H54 (cell line): ENCODE results near the gene SLC49A3.
A peak's percentile ranks its signal among the peaks of the same experiment; 100 is the strongest.
"Not testable (repeated sequence)": the region's sequence is repeated elsewhere in the genome, so short reads cannot be mapped to it uniquely, and the experiment has no call there.

Source experiments
- DNase-seq: peaks from one replicate; pipeline ENCODE4 v3.0.0; 2011; ENCODE audit warnings: low spot score, mixed read lengths; ENCODE audit not compliant: insufficient read length
- FAIRE-seq: peaks from 3 replicates; lab custom pipeline; 2011; peaks lifted over from hg19 to GRCh38; lab: Jason Lieb, UNC
- POLR2A ChIP-seq: IDR thresholded peaks from 2 replicates; pipeline ENCODE4 v1.6.1; 2011; ENCODE audit warnings: low read depth, mild to moderate bottlenecking, low read length

SLC49A3 gene

GRCh38 chr4:703336-704197 is 14.6 kb upstream of the SLC49A3 start:
- no peak for TF ChIP-seq POLR2A
- DNase-seq (no peak), FAIRE-seq (no peak)

- no peak for TF ChIP-seq POLR2A
- DNase-seq (no peak), FAIRE-seq (no peak)
These were observed 13.7 kb upstream of the SLC49A3 start for GRCh38 chr4:702618-703048.

DNA sequence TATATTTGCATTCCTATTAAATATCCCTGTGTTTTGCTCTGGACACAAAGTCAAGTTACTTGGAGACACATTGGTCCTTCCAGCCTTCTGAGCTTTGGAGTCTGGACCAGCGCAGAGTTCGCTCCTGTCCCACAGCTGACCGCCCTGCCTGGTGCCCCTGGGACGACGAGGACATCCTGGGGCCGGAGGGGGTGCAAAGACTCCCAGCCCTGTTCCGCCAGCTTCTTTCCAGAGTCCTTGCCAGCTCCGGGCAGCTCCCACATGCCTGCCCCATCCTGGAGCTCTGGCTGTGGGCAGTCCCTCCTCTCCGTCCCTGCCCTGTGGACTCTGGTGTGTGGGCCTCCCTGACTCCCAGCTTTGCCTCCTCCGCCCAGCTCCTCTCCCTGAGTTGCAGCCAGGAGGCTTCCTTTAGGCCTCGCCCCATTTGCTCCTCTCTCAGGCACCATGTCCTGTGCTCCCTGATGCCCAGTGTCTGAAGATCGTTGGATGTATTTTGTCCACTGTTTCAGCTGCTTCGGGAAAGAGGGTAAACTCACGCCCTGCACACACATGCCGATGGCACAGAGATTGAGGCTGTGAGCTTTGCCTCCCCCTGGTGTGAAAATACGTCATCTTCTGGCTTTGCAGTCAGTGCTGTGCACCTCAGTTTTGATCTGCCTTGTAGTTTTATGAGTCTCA is 11.8 kb upstream of the SLC49A3 start:
- TF ChIP-seq POLR2A = no peak
- DNase-seq (no peak), FAIRE-seq (no peak)

- no peak for FAIRE-seq
These were observed 11.0 kb upstream of the SLC49A3 start for GRCh38 chr4:699816-700580.

DNA sequence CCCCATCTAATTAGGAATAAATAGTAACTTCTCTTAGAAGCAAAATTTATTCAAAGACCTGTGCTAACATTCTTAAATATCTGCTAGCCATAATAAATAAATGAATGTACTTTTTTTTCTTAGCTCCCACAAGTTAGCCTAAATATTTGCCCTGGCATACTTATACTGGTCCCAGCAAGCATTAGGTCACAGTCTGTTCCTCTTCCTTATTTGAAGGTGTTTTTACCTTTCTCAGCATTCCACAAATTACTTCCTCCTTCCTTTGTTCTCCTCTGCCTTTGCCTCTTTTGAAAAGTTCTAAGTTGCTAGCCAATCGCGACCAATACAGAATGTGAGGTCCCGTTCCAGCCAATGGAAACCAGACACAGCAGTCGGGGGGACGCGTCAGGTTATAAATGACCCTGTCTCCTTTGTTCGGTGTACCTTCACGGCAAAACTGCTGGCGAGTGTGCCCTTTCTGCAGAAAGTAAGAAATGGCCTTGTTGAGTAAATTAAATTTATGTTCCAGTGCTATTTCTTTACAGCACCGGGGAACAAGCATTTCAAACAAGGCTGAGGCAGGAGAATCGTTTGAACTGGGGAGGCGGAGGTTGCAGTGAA is 5.5 kb upstream of the SLC49A3 start:
- not testable (repeated sequence) for DNase-seq, FAIRE-seq

More at GRCh38 chr4:699816-700580, 11.0 kb upstream of the SLC49A3 start:
- no peak for TF ChIP-seq POLR2A
- DNase-seq = no peak

- FAIRE-seq (no peak), DNase-seq (no peak)
- no peak for TF ChIP-seq POLR2A
These were observed 4.0 kb upstream of the SLC49A3 start for GRCh38 chr4:692771-693554.

GRCh38 chr4:689723-690122 is 772 bp upstream of the SLC49A3 start:
- TF ChIP-seq POLR2A = no peak
- DNase-seq (no peak), FAIRE-seq (no peak)

GRCh38 chr4:687971-688853 is 739 bp downstream of the SLC49A3 start:
- no peak for FAIRE-seq
- no peak for DNase-seq
- 0 out of 2 replicates have a peak, but pooled peaks have one; percentile 6 for TF ChIP-seq POLR2A

- peak; percentile 66 for TF ChIP-seq POLR2A
- DNase-seq (peak; percentile 99), FAIRE-seq (no peak)
These were observed 1.6 kb downstream of the SLC49A3 start for GRCh38 chr4:687048-687970.

- TF ChIP-seq POLR2A = no peak
- no peak for DNase-seq
- no peak for FAIRE-seq
These were observed 2.4 kb downstream of the SLC49A3 start for GRCh38 chr4:686413-687040.
